ENCODE measurements around the gene SLC34A1.

DNA sequence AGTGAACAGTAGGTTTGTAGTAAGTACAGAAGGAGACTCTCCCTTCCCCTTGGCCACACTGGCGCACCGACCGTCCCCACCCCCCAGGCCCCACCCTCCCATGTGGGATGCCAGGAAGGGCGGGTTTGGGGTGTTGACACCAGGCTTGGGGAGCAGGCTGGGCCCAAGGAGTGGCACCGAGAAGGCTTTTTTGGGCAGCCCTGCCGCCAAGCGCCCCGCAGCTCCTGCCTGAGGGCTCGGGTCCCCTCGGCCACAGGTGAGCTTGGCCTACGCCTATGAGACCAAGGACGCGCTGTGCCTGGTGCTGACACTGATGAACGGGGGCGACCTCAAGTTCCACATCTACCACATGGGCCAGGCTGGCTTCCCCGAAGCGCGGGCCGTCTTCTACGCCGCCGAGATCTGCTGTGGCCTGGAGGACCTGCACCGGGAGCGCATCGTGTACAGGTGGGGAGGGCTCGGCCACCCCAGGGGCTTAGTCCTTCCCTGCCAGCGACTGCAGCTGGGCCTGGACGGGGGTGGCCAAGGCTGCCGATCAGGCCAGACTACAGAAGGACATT, 49.5 kb downstream of the SLC34A1 start:
- TF ChIP-seq CTCF (IDR thresholded peaks at IDR 0.05) (no peak), POLR2A (IDR thresholded peaks at IDR 0.05) (no peak)
